Measurements from ENCODE around the gene VSNL1. TPM values are rescaled to one million over a fixed set of nuclear protein-coding genes. Genes with fewer than 3 reads are reported as not detected.

The VSNL1 gene
- total RNA-seq, 1 donor from 2014 or later = not detected

DNA sequence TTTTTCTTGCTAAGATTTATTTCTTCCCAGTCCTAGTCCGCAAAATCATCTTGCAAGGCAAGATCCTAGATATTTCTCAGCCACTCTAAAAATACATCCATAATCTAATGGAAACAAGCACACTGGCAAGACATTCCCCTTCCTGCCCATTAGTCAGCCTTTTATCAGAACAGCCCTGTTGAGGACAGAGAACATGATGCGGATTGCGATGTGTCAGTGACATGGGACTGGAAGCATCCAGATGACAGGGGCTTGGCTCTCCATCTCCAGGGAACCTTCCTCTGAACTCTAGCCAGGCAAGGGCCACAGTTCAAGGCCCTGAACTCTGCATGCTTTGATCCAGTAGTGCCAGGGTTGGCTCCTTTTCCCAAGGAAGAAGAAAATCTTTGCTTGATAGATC lies 70.0 kb downstream of the VSNL1 start:
- Mint-ChIP-seq H3K9me3 (ENCODE audit: low read depth) (no peaks in the 10 kb centered on the region), H3K4me3 (ENCODE audit: unreplicated experiment) (no peak overlapping the region), H3K27me3 (ENCODE audit: low read depth) (peaks cover 7% of the 10 kb centered on the region), H3K4me1 (ENCODE audit: low read depth) (no peaks in the 10 kb centered on the region), H3K36me3 (ENCODE audit: low read depth) (no peaks in the 10 kb centered on the region), H3K27ac (ENCODE audit: unreplicated experiment) (no peak overlapping the region)
- no peak for DNase-seq (ENCODE audit: low spot score)
- TF ChIP-seq, protein P1, sequence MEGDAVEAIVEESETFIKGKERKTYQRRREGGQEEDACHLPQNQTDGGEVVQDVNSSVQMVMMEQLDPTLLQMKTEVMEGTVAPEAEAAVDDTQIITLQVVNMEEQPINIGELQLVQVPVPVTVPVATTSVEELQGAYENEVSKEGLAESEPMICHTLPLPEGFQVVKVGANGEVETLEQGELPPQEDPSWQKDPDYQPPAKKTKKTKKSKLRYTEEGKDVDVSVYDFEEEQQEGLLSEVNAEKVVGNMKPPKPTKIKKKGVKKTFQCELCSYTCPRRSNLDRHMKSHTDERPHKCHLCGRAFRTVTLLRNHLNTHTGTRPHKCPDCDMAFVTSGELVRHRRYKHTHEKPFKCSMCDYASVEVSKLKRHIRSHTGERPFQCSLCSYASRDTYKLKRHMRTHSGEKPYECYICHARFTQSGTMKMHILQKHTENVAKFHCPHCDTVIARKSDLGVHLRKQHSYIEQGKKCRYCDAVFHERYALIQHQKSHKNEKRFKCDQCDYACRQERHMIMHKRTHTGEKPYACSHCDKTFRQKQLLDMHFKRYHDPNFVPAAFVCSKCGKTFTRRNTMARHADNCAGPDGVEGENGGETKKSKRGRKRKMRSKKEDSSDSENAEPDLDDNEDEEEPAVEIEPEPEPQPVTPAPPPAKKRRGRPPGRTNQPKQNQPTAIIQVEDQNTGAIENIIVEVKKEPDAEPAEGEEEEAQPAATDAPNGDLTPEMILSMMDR (IDR thresholded peaks at IDR 0.05) = no peak

DNA sequence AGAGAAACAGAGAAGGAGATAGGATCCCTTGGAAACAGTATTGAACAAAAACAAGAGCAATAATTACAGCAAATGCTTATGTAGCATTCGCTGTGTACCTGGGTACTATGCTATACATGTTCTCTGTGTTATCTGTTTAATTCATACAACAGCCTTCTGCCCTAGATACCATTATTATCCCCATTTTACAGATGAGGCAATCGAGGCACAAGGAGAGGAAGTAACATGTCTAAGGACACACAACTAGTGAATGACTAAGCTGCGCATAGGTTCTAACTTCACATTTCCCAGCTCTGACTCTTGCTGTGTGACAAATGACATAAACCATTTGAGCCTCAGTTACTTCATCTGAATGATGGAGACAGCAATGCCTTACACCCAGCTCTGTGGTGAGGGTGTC lies 70.5 kb downstream of the VSNL1 start:
- Mint-ChIP-seq H3K27me3 (ENCODE audit: low read depth) (peaks cover 7% of the 10 kb centered on the region), H3K9me3 (ENCODE audit: low read depth) (no peaks in the 10 kb centered on the region), H3K4me1 (ENCODE audit: low read depth) (no peaks in the 10 kb centered on the region), H3K4me3 (ENCODE audit: unreplicated experiment) (no peak overlapping the region), H3K27ac (ENCODE audit: unreplicated experiment) (no peak overlapping the region), H3K36me3 (ENCODE audit: low read depth) (no peaks in the 10 kb centered on the region)
- no peak for DNase-seq (ENCODE audit: low spot score)
- TF ChIP-seq, protein P1 (IDR thresholded peaks at IDR 0.05) = no peak

- no peak overlapping the region for H3K4me3 Mint-ChIP-seq (ENCODE audit: unreplicated experiment)
- H3K36me3 Mint-ChIP-seq (ENCODE audit: low read depth) = no peaks in the 10 kb centered on the region
- TF ChIP-seq, protein P1 (IDR thresholded peaks at IDR 0.05) = no peak
- no peak for DNase-seq (ENCODE audit: low spot score)
- peaks cover 4% of the 10 kb centered on the region for H3K27me3 Mint-ChIP-seq (ENCODE audit: low read depth)
- no peaks in the 10 kb centered on the region for H3K4me1 Mint-ChIP-seq (ENCODE audit: low read depth)
- no peaks in the 10 kb centered on the region for H3K9me3 Mint-ChIP-seq (ENCODE audit: low read depth)
- no peak overlapping the region for H3K27ac Mint-ChIP-seq (ENCODE audit: unreplicated experiment)
Observed at GRCh38 chr2:17614174-17614930, 73.9 kb downstream of the VSNL1 start.

GRCh38 chr2:17615147-17615546 lies 74.7 kb downstream of the VSNL1 start:
- no peak for DNase-seq (ENCODE audit: low spot score)
- Mint-ChIP-seq H3K36me3 (ENCODE audit: low read depth) (no peaks in the 10 kb centered on the region), H3K4me1 (ENCODE audit: low read depth) (peaks cover 3% of the 10 kb centered on the region), H3K4me3 (ENCODE audit: unreplicated experiment) (no peak overlapping the region), H3K27me3 (ENCODE audit: low read depth) (peaks cover 4% of the 10 kb centered on the region), H3K27ac (ENCODE audit: unreplicated experiment) (no peak overlapping the region), H3K9me3 (ENCODE audit: low read depth) (no peaks in the 10 kb centered on the region)
- TF ChIP-seq, protein P1 (IDR thresholded peaks at IDR 0.05) = no peak

DNA sequence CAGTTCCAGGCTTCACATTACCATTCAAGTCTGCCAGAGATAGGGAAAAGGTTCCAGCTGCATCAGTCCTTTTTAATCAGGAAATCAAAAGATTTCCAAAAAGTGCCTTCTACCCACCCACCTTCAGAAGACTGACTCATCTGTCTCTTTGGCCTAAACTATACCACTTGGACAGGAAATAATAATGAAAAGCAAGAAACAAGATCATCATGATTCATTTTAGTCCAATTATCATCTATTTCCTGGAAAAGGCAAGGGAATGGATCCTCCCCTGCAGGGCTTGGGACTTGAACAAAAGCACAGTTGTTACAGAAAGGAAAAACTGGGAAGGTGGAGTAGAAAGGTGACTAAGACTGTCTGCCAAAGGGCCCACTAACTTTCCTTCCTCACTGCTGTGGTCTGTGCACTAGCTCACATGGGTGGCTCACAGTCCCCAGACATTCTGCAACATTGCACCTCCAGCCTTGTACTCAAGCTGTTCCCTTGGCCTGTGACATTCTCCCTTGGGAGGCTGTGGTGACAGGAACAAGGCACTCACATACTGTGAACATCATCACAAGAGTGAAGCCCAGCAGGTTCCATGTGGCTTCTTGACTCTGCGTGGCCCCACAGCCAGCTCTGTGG lies 75.3 kb downstream of the VSNL1 start:
- no peak overlapping the region for H3K4me3 Mint-ChIP-seq (ENCODE audit: unreplicated experiment)
- peaks cover 9% of the 10 kb centered on the region for H3K4me1 Mint-ChIP-seq (ENCODE audit: low read depth)
- peaks cover 4% of the 10 kb centered on the region for H3K27me3 Mint-ChIP-seq (ENCODE audit: low read depth)
- no peak for DNase-seq (ENCODE audit: low spot score)
- no peaks in the 10 kb centered on the region for H3K36me3 Mint-ChIP-seq (ENCODE audit: low read depth)
- H3K9me3 Mint-ChIP-seq (ENCODE audit: low read depth) = no peaks in the 10 kb centered on the region
- TF ChIP-seq, protein P1 (IDR thresholded peaks at IDR 0.05) = no peak
- H3K27ac Mint-ChIP-seq (ENCODE audit: unreplicated experiment) = no peak overlapping the region
